H1 (cell line): ENCODE measurements around the gene TSPAN2. TPM values are rescaled to one million over a fixed set of nuclear protein-coding genes. Genes with fewer than 3 reads are reported as not detected.

Experiments used
- BACH1 ChIP-seq: IDR thresholded peaks from 2 replicates; pipeline ENCODE4 v1.6.1; 2012; ENCODE audit warnings: low read length, improper control_type of control experiment
- E2F6 ChIP-seq: IDR thresholded peaks from 2 replicates; pipeline ENCODE4 v1.6.1; 2012; ENCODE audit warnings: inconsistent platforms
- GABPA ChIP-seq: IDR thresholded peaks from 2 replicates; pipeline ENCODE4 v1.6.1; 2011; ENCODE audit warnings: mild to moderate bottlenecking, low read length, moderate library complexity, borderline replicate concordance; ENCODE audit not compliant: insufficient read depth
- NANOG ChIP-seq: IDR thresholded peaks from 2 replicates; pipeline ENCODE4 v1.6.1; 2011; ENCODE audit warnings: low read length, low read depth, mild to moderate bottlenecking, inconsistent platforms; ENCODE audit not compliant: insufficient read depth, poor library complexity, severe bottlenecking
- RNF2 ChIP-seq: fragments of 200-900, 300-1000 bp; sonication (generic); IDR thresholded peaks from 2 replicates; pipeline ENCODE4 v1.7.1; 2016; ENCODE audit warnings: borderline replicate concordance, low read depth, mild to moderate bottlenecking, antibody characterized with exemption, low read length; ENCODE audit not compliant: poor library complexity, severe bottlenecking; ENCODE audit errors: missing control alignments
- SP4 ChIP-seq: IDR thresholded peaks from 2 replicates; pipeline ENCODE4 v1.6.1; 2012; ENCODE audit warnings: low read length, inconsistent platforms
- YY1 ChIP-seq: IDR thresholded peaks from 2 replicates; pipeline ENCODE4 v1.6.1; 2011; ENCODE audit warnings: low read depth, mild to moderate bottlenecking, low read length
- polyA plus RNA-seq, 7 experiments: library from polyadenylated mRNA; depleted of rRNA in 3 of 7; stranded (reverse) in 5 of 7; unstranded in 2 of 7; fragments of >200 nt in 5 of 7; fragments of 200-250 nt in 2 of 7; gene quantifications; 1 replicate in 5 of 7; 2 replicates in 1 of 7; 4 replicates in 1 of 7; pipeline versions ENCODE4 v1.2.1 to v1.2.3, GENCODE V29; 2011 to 2013; ENCODE audit warnings: missing spikeins in 2 of 7, mixed read lengths in 2 of 7
- total RNA-seq: library from RNA; stranded (reverse); fragmentation: NEBNext Ultra II Directional; extraction: Animal tissue kit (Norgen Biotek cat#: 25700); gene quantifications from 2 replicates; pipeline ENCODE4 v1.2.1, GENCODE V29; 2021

The TSPAN2 gene
- total and polyA plus RNA-seq, 2 of the 8 experiments (the other 6 are each of a cell fraction or from before 2014, with no cell fraction given): 7.4 to 14.2 TPM

- no peak for TF ChIP-seq E2F6
- no peak for TF ChIP-seq GABPA
- TF ChIP-seq BACH1: no peak
- TF ChIP-seq RNF2: no peak
- TF ChIP-seq YY1: no peak
- TF ChIP-seq SP4: no peak
- no peak for TF ChIP-seq NANOG
Measured at GRCh38 chr1:115088115-115088778, 1.1 kb downstream of the TSPAN2 start (continued).
